HCT116 (cell line): ENCODE measurements around the gene ZNF214. TPM values are rescaled to one million over a fixed set of nuclear protein-coding genes. Genes with fewer than 3 reads are reported as not detected.

Source experiments
- ATAC-seq: fragments of 200-7000 bp; cut with Tn5 transposase; 2 replicates; pipeline ENCODE4 v1.9.1; 2020; ENCODE audit warnings: mild to moderate bottlenecking, moderate library complexity
- BruUV-seq: library from RNA; stranded (reverse); fragments of 400-500 nt; replicated peaks from 2 replicates; lab custom pipeline; 2021; lab: Mats Ljungman, UMichigan
- CTCF ChIA-PET: fragments of 300-600 bp; sonication (Branson Sonifier 250); formaldehyde crosslinking; loops from one replicate; lab custom pipeline; 2021; ENCODE audit warnings: antibody characterized with exemption; lab: Charles Lee
- POLR2A ChIA-PET: fragments of 300-600, 350-600 bp; sonication (Branson Sonifier 250); formaldehyde crosslinking; loops from one replicate; lab custom pipeline; 2021; ENCODE audit warnings: antibody characterized with exemption; lab: Charles Lee
- RAD21 ChIA-PET, 2 experiments: fragments of 300-600 bp; sonication (Branson Sonifier 250); formaldehyde crosslinking; loops; one replicate each; lab custom pipeline; 2023; ENCODE audit warnings: low total read pairs in 2 of 2; ENCODE audit not compliant: uncharacterized antibody in 2 of 2, unreplicated experiment in 2 of 2, low non-redundant PET in 1 of 2; lab: Charles Lee
- DNase-seq: peaks from one replicate; pipeline ENCODE4 v3.0.0-alpha.2; 2010; ENCODE audit warnings: low read depth, low spot score
- H2AFZ ChIP-seq: fragments of 200-600 bp; shearing (Covaris generic), sonication (generic); 2 replicates; pipeline ENCODE4 v1.6.1; 2017; ENCODE audit warnings: low read depth, mixed run types, mixed read lengths, antibody characterized with exemption, low read length; ENCODE audit not compliant: poor library complexity, severe bottlenecking
- H3K27ac ChIP-seq: 2 replicates; pipeline ENCODE4 v1.5.1; 2012; ENCODE audit warnings: low read depth, low read length
- H3K27me3 ChIP-seq: fragments of 200-600 bp; sonication (generic); 2 replicates; pipeline ENCODE4 v1.6.1; 2016; ENCODE audit warnings: mixed run types, low read length, mixed read lengths; ENCODE audit not compliant: insufficient read depth
- H3K36me3 ChIP-seq, 2 experiments: fragments of 200-500 bp in 1 of 2; fragments of 200-600 bp in 1 of 2; sonication (Bioruptor generic) in 1 of 2; sonication (generic) in 1 of 2; 2 replicates each; pipeline versions ENCODE4 v1.5.1 to v1.6.1; 2014 to 2016; ENCODE audit warnings: low read length in 2 of 2, inconsistent platforms in 1 of 2, mixed read lengths in 1 of 2, mixed run types in 1 of 2; ENCODE audit not compliant: insufficient read depth in 2 of 2, control insufficient read depth in 1 of 2
- H3K4me1 ChIP-seq, 2 experiments: fragments of 200-600 bp in 1 of 2; sonication (generic) in 1 of 2; 2 replicates each; pipeline versions ENCODE4 v1.5.1 to v1.6.1; 2012 to 2017; ENCODE audit warnings: low read length in 2 of 2, inconsistent platforms in 1 of 2, mild to moderate bottlenecking in 1 of 2, mixed read lengths in 1 of 2, mixed run types in 1 of 2, moderate library complexity in 1 of 2; ENCODE audit not compliant: insufficient read depth in 2 of 2, control insufficient read depth in 1 of 2
- H3K4me2 ChIP-seq: fragments of 200-600 bp; sonication (generic); 2 replicates; pipeline ENCODE4 v1.6.1; 2017; ENCODE audit warnings: mixed run types, low read length, mixed read lengths
- H3K4me3 ChIP-seq, 2 experiments: fragments of 200-600 bp in 1 of 2; sonication (generic) in 1 of 2; replicated peaks in 1 of 2; 2 replicates each; pipeline ENCODE4 v1.5.1; 2011 to 2016; ENCODE audit warnings: low read length in 2 of 2, control low read depth in 1 of 2, low read depth in 1 of 2, mild to moderate bottlenecking in 1 of 2, mixed read lengths in 1 of 2, mixed run types in 1 of 2
- H3K79me2 ChIP-seq: fragments of 200-600 bp; sonication (generic); 2 replicates; pipeline ENCODE4 v1.6.1; 2017; ENCODE audit warnings: mild to moderate bottlenecking, mixed run types, low read length, moderate library complexity, mixed read lengths; ENCODE audit not compliant: insufficient read depth
- H3K9ac ChIP-seq: fragments of 200-600 bp; sonication (generic); 2 replicates; pipeline ENCODE4 v1.6.1; 2016; ENCODE audit warnings: low read length, mixed read lengths
- H3K9me2 ChIP-seq: fragments of 200-600 bp; sonication (generic), shearing (Covaris generic); 2 replicates; pipeline ENCODE4 v1.6.1; 2017; ENCODE audit warnings: mixed run types, mild to moderate bottlenecking, moderate library complexity; ENCODE audit not compliant: insufficient read depth
- H3K9me3 ChIP-seq, 2 experiments: fragments of 200-500 bp in 1 of 2; fragments of 200-600 bp in 1 of 2; sonication (Bioruptor generic) in 1 of 2; sonication (generic) in 1 of 2; 2 replicates each; pipeline ENCODE4 v1.6.1; 2014 to 2017; ENCODE audit warnings: low read length in 2 of 2, mixed read lengths in 2 of 2, inconsistent platforms in 1 of 2, low read depth in 1 of 2, mild to moderate bottlenecking in 1 of 2, mixed run types in 1 of 2, moderate library complexity in 1 of 2; ENCODE audit not compliant: control insufficient read depth in 1 of 2, insufficient read depth in 1 of 2
- H4K20me1 ChIP-seq: fragments of 200-600 bp; sonication (generic), shearing (Covaris generic); 2 replicates; pipeline ENCODE4 v1.6.1; 2017; ENCODE audit warnings: mixed run types, mild to moderate bottlenecking, moderate library complexity; ENCODE audit not compliant: insufficient read depth
- CBX3 ChIP-seq: IDR thresholded peaks from 2 replicates; pipeline ENCODE4 v1.6.1; 2012; ENCODE audit warnings: low read depth
- CEBPB ChIP-seq: IDR thresholded peaks from 2 replicates; pipeline ENCODE4 v1.6.1; 2012; ENCODE audit warnings: low read depth
- EGR1 ChIP-seq: IDR thresholded peaks from 2 replicates; pipeline ENCODE4 v1.6.1; 2012; ENCODE audit warnings: low read depth
- EZH2 ChIP-seq: fragments of 200-600 bp; sonication (generic); IDR thresholded peaks from 2 replicates; pipeline ENCODE4 v1.6.1; 2017; ENCODE audit warnings: antibody characterized with exemption, mixed run types
- JUND ChIP-seq: IDR thresholded peaks from 2 replicates; pipeline ENCODE4 v1.6.1; 2012
- RAD21 ChIP-seq: IDR thresholded peaks from 2 replicates; pipeline ENCODE4 v1.6.1; 2012; ENCODE audit warnings: low read depth, mild to moderate bottlenecking
- TCF7L2 ChIP-seq: IDR thresholded peaks from 2 replicates; pipeline ENCODE4 v1.7.0; 2011; ENCODE audit warnings: borderline replicate concordance, inconsistent platforms; ENCODE audit not compliant: insufficient read depth, insufficient read length; ENCODE audit errors: extremely low read depth
- ZFX ChIP-seq: fragments of 450-650 bp; IDR thresholded peaks from 2 replicates; pipeline ENCODE4 v1.6.1; 2017
- ZNF274 ChIP-seq: fragments of 200-500 bp; sonication (Bioruptor generic); IDR thresholded peaks from 2 replicates; pipeline ENCODE4 v1.6.1; 2014; ENCODE audit warnings: mild to moderate bottlenecking, low read depth, low read length, inconsistent platforms
- intact Hi-C: fragments of 100-400 bp; cut with micrococcal nuclease; formaldehyde crosslinking; loops from 2 replicates; pipeline ENCODE4 v1.10.0; 2022
- total RNA-seq: library from RNA; stranded (reverse); gene quantifications from one replicate; pipeline ENCODE4 v1.2.1, GENCODE V29; 2021; ENCODE audit not compliant: unreplicated experiment
- TF ChIP-seq, protein P1 (sequence below): IDR thresholded peaks from 2 replicates; pipeline ENCODE4 v1.6.1; 2012

ZNF214 gene
- total RNA-seq, 1 experiment from 2014 or later, result 2.1 TPM

DNA sequence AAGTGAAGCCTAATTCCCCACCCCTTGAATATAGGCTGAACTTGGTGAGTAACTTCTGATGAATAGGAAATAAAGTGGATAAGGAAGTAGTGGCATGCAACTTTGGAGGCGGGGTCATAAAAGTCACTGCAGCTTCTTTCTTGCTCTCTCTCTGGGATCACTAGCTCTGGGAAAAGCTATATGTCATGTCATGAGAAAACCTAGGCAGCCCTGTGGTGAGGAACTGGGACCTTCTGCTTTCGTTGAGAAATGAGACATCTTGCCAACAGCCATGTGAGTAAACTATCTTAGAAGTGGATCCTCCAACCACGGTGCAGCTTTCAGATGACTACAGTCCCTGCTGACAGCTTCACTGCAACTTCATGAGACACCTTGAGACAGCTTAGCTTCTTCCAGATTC lies 15.7 kb downstream of the ZNF214 start:
- no peaks in the 10 kb centered on the region for H3K36me3 ChIP-seq
- no peak overlapping the region for H3K4me3 ChIP-seq
- ATAC-seq, result peak; percentile 47; the same call in 1 of the 2 replicates
- BruUV-seq, result no TSS peak
- DNase-seq, result no peak
- no peak overlapping the region; the same call in 1 of the 2 replicates for H3K4me2 ChIP-seq
- ChIA-PET CTCF (no interaction called here), POLR2A (no interaction called here), RAD21 (no interaction called here)
- H3K9me2 ChIP-seq, result no peaks in the 10 kb centered on the region
- H3K9ac ChIP-seq, result no peak overlapping the region
- H3K4me1 ChIP-seq, result peaks cover 0 to 6% of the 10 kb centered on the region in 2 experiments; a peak in 2 of 4 replicates
- no peaks in the 10 kb centered on the region for H3K27me3 ChIP-seq
- H3K79me2 ChIP-seq, result no peaks in the 10 kb centered on the region
- intact Hi-C loops, result no loop called here
- no peaks in the 10 kb centered on the region for H3K9me3 ChIP-seq
- no peak for TF ChIP-seq CBX3
- TF ChIP-seq, protein P1, sequence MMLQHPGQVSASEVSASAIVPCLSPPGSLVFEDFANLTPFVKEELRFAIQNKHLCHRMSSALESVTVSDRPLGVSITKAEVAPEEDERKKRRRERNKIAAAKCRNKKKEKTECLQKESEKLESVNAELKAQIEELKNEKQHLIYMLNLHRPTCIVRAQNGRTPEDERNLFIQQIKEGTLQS, result no peak
- no peak for TF ChIP-seq CEBPB
- no peak overlapping the region for H2AFZ ChIP-seq
- no peak overlapping the region for H3K27ac ChIP-seq
- no peaks in the 10 kb centered on the region for H4K20me1 ChIP-seq

DNA sequence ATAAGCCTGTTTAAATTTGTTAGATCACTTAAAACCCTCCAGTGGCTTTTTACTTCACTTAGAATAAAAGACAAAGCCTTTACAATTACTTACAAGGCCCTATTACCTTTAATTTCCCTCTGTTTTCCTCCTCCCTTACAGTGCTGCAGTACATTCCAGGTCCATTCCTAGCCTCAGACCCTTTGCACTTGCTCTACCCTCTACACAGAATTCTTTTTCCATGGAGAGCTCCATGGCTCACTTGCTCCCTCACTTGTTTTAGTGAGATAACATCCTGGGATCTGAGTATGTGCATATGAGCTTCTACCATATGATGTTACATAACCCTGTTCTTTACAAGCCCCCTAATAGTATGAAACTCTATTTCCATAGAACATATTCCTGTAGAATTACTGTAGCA lies 24.4 kb downstream of the ZNF214 start:
- Histone ChIP-seq H3K9ac (no peak overlapping the region), H3K4me2 (no peak overlapping the region), H3K4me1 (peaks cover 0 to 5% of the 10 kb centered on the region in 2 experiments; a peak in 1 of 4 replicates), H4K20me1 (no peaks in the 10 kb centered on the region), H3K9me2 (no peaks in the 10 kb centered on the region), H3K36me3 (no peaks in the 10 kb centered on the region), H2AFZ (no peak overlapping the region), H3K27ac (no peak overlapping the region), H3K4me3 (no peak overlapping the region), H3K9me3 (no peaks in the 10 kb centered on the region), H3K79me2 (no peaks in the 10 kb centered on the region), H3K27me3 (no peaks in the 10 kb centered on the region)
- POLR2A ChIA-PET, result no interaction called here
- ATAC-seq (0 out of 2 replicates have a peak, but pooled peaks have one; percentile 40), DNase-seq (no peak)
- RAD21 ChIA-PET, result no interaction called here
- CTCF ChIA-PET, result no interaction called here
- intact Hi-C loops, result no loop called here
- no peak for TF ChIP-seq JUND
- no peak for TF ChIP-seq TCF7L2
- no peak for TF ChIP-seq ZNF274
- no peak for TF ChIP-seq ZFX
- peak; percentile 23; the same call in 1 of the 2 replicates for TF ChIP-seq RAD21
- no peak for TF ChIP-seq EZH2
- TF ChIP-seq EGR1, result no peak
- no TSS peak for BruUV-seq
